Measurements from ENCODE around the gene SH3BP4.

Gene SH3BP4

DNA sequence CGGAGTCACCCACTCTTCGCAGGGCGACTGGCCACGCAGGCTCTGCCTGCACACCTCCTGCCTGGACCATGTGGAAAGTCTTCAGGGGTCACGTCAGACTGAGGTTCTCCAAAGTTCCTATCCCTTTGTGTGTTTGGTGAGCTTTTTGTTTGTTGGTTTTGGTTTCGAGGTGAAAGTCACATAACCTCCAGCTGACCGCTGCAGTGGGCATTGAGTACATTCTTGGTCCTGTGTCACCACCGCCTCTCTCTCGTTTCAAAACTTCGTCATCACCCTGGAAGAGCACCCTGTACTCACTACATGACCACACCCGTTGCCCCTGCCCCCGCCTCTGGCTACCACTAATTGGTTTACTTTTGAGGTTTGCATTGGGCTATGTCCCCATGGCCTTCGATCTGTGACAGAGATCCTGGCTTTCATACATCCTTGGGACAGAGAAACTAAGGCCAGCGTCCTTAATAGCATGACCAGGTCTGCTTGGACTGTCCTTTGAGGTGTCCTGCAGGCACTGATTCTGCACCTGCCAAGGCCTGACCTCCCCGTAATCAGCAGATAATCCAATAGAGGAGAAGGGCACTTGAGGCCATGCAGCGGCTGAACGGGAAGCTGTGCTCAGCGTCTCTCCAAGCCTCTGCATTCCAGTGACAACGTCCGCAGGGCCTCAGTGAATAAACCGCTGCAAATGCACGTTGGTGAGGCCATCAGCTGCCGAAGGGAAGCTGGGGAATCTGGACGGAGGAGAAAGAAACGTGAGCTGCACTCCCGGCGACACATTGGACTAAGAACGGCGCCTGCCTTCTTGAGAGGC lies 46.8 kb downstream of the SH3BP4 start:
- no peak for DNase-seq (ENCODE audit: low read depth)

DNA sequence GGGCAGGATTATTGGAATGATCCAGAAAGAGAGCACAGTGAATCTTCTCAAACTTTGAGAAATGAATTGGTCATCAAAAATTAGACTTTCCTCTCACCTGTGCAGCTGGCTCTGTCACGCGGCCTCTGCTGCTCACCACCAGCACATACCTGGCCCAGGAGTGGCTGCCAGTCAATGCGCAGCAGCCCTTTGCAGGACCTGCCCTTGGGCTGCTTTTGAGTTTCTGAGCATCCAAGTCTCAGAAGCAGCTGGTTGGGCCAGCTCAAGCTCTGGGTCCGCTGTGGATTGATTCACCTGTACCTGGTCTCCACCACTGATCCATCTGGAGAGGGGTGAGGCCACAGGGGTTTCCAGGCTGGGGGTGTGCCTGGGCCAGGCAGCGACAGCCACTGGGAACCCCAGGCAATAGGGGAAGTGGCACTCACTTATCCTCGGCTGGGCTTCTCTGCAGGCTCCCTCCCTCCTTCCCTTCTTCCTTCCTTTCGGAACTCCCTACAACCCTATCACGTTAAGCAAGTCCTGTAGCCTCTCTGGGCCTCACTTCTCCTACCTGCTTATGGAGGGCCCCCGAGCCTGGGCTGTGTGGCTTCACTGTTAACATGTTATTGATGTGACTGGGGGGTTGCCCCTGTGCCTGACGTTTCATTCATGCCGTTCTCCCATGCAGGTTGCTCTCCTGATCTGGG lies 48.1 kb downstream of the SH3BP4 start:
- DNase-seq (ENCODE audit: low read depth) = no peak

DNA sequence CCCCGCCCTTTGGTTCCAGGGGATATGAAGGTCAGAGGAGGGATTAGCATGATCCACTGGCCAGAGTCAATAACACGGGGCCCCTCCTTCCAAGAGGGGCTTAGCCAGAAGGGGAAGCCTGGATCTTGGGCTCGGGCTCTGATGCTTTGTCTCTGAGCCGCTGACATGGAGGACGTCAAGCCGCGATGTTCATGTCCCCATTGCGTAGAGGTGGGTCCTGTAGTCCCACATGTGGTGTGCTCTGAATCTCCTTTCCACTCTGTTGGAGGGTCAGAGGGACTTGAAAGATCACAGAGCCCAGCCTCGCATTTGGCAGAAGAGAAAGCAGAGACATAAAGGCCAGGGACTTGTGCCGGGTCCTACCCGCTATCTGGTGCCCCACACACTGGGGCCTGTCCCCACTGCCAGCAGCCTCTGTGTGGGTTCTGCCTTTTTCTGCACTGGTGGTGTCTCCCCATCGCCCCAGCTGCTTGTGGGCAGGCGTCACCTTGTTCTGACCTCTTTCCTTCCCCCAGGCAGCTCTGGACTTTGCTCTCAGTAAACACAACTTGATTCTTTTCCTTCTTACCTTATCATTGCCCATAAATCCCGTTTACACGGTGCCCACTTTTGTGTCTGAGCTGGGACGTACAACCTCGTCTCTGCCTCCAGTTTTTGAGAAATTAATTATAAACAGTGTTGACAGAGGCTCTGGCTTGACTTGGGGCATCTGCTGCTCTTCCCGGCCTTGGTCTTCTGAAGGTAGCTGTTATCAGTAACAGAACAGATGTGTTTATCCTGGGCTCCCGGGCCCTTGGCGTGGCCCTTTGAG lies 48.8 kb downstream of the SH3BP4 start:
- no peak for DNase-seq (ENCODE audit: low read depth)

DNA sequence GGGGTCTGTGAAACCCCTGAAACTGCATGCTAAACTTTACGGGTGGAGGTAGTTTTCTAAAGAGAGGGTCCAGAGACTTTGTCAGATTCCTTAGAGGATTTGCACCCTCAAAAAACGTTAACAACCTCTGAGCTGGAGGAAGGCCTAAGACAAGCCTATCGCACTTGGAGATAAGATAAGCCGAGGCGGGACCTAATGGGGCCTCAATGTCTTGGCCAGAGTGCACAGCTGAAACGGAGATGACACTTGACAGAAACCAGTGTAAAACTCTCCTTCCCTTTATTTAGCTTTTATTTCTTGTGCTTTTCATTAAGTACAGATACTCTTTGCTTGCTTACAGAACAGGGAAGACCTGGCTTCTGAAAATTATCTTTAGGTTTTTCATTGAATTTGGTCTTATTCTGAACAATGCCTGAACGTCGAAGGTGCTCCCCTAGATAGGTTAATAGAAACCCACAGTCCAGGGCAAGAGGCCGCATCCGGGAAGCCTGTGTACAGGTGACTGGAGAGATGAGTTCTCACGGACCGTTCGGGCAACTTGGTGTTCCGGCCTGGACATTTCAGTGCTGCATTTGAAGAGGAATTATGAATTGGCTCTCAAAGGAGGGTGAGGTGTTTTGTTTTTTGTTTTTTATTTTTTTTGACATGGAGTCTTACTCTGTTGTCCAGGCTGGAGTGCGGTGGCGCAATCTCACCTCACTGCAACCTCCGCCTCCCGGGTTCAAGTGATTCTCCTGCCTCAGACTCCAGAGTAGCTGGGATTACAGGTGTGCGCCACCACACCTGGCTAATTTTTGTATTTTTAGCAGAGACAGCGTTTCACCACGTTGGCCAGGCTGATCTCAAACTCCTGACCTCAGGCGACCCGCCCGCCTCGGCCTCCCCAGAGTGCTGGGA lies 49.7 kb downstream of the SH3BP4 start:
- DNase-seq (ENCODE audit: low read depth) = no peak

DNA sequence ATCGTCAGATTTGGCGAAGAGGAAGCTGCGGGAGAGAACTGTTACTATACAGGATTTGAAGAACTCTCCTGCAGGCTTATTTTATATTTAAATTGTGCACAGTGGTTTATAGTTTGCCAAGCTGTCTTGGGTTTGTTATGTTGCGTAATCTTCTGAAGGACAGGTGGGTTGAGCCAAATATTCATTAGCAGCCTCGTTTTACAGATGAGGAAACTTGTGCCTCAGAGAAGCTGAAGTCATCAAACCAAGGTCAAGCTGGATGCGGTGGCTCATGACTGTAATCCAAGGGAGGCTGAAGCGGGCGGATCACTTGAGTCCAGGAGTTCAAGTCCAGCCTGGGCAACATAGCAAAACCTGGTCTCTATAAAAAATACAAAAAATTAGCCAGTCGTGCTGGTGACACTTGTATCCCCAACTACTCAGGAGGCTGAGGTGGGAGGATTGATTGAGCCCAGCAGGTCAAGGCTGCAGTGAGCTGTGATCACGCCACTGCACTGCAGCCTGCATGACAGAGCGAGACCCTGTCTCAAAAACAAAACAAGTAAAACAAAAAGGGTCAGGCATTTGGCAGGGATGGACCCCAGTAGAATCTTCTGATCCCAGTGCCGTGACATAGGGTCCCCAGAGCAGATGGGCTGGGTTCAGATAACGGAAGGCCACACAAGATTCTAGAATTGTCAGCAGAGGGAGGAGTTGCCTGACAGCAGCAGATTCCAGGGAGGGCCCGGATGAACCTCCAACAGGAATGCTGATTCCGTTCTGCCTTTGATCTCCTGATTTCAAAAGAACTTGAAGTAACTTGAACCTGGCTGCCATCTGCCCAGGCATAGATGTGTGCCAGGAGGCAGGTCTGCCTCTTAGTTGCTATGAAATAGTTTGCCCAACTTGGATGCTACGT lies 50.6 kb downstream of the SH3BP4 start:
- DNase-seq (ENCODE audit: low read depth) = no peak

DNA sequence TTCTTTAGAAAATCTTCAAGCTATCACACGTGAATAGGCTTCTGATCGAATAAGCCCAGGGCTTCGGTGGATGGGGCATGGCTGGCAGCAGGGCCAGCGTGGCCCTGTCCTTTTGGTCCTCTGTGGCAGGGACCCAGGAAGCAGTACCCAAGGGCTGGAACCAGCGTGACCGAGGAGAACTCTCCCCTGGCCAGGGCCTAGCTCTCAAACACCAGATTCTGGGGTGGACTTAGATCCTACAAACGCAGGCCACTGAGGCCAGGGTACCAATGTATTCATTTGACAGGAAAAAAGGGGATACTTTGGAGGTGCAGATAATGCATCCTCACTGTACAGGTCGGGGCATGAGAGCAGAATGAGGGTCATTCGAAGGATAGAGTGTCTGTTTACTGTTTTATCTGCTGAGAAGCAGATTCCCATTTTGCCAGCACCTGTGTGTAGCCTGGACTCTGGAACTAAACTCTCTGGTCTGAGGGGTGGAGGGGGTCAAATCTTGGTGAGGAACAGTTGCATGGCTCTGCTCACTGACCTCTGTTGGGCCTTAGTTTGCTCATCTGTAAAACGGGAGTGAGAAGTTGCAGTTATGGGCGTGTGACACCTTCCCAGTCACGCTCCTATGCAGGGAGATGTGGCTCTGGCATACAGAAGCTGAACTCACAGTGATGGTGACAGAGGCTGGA lies 51.4 kb downstream of the SH3BP4 start:
- DNase-seq (ENCODE audit: low read depth) = no peak

DNA sequence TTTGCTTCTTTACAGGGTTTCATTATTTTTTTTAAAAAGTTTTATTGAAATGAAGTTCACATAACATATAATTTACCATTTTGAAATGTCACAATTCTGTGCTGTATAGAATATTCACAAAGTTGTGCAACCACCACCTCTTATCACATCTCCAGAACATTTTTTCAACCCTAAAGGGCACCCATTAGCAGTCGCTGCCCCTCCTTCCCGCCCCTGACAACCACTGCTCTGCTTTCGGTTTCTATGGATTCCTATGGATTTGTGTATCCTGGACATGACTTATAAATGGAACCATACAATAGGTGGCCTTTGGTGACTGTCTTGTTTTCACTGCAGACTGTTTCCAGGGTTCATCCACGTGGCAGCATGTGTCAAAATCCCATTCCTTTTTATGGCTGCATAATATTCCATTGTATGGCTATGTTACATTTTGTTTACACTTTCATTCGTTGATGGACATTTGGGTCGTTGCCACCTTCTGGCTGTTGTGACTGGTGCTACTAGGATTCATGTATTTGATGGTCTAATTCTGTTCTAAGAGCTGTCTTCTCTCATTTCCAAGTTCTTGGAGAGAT lies 52.6 kb downstream of the SH3BP4 start:
- no peak for DNase-seq (ENCODE audit: low read depth)

DNA sequence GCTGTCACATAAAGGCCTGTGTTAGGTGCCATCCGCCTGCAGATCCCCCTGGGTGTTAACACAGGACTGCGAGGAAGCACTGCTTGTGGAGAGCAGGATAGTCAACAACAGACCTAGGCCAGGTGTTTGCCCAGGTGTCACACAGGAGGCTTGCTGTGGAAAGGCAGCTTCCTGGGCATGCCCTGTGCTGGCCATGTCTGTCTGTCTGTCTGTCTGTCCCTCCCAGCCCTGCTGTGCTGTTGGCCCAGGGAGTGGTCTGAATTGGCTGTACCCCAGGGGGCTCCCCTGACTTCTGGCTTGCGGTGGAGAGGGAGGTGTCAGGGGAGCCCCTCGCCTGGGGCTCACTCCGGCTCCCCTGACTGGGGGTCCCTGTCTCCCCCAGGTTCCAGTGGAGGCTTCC lies 53.2 kb downstream of the SH3BP4 start:
- no peak for DNase-seq (ENCODE audit: low read depth)

DNA sequence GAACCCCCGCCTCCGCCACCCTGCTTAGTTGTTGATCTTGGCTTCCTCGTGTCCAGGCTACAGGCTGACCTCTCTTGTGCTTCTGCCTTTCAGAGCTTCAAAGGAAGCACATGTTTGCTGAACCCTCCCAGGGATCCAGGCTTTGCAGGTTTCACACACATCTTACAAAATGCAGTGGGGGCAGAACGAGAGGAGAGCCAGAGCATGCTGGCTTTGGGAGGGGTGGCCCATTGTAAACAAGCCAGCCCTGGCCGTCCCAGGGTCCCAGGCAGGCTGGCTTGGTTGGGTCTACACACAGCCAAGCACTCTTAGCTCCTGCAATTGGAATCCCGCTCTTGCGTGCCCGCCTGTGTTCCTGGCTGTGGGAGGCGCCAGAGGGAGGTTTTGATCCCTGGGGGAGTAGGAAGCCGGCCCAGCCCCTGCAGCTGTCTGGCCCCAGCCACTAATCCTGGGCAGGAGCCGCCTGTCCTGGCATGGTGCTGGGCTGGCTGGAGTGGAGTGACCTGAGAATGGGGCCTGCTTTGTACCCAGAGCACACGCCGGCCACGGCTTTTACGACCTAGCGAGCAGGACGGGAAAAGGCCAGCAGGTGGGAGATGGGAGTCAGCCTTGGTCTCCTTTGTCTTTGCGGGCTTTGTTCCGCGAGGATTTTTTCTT lies 53.9 kb downstream of the SH3BP4 start:
- DNase-seq (ENCODE audit: low read depth) = no peak

DNA sequence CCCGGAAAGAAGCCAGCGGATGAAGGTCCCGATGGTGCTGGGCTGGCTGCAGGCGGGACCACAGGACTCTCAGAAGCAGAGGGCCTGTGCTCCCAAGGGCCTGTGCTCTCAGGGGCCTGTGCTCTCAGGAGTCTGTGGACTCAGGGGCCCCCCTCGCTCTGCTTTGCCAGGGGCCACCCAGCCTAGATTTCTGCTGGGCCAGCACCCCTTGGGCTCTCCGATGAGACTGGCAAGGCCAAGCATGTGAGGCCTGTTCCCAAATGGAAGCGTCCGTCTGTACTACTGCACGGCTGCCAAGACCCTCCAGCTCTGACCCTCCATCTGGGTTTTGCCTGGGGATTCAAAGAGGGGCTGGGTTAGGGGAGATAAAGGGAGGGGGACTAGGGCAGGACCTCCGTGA lies 54.6 kb downstream of the SH3BP4 start:
- no peak for DNase-seq (ENCODE audit: low read depth)

DNA sequence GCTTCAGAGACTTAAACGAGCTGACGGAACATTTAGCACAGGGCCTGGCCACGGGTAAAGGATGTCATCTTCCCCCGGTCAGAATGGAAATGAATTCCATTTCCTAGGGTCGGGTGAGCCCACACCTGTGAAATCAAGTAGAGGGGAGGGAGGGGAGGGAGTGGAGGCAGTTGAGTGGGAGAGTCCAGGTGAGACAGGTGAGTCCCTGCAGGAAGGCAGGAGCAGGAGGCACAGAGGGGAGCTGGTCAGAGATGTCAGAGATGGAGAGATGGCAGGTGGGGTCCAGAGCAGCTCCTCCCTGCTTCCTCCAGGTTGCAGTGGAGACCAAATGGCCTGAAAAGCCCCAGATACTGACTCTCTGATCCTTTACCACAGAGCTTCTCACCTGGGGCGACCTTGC lies 55.2 kb downstream of the SH3BP4 start:
- no peak for DNase-seq (ENCODE audit: low read depth)

DNA sequence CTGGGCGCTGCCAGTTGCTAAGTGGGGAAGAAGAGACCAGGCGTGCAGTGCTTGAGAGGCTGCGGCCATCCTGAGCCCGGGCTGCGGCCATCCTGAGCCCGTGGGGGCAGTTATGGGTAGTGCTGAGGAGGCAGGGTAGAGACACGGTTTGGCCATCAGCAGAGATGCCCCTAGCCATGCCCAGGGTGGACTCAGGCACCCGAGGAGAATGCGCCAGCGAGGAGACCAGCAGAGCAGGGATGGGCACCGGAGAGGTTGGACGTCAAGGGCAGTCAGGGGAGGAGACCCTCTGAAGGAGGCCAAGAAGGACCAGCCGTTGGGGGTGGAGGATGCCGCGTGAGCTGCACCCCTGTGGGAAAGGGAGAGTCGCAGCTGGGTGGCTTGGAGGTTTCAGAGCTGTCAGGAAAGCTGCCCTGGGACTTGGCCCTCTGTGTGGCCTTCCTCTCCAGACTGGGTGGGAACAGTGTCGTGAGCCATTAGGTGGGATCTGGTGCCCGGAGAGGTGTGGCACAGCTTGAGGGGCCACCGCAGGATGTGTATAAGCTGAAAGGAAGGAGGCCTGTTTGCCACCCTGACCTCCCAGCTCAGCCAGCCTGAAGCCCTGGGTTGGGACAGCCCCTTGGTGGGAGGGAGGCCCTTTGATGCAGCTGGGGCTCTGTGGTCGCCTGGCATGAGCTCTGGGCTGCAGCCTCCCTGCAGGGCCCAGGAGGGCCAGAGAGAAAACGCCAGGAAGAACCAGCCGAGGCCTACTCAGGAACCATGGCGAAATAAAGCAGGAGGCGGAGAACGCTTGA lies 56.0 kb downstream of the SH3BP4 start:
- no peak for DNase-seq (ENCODE audit: low read depth)

DNA sequence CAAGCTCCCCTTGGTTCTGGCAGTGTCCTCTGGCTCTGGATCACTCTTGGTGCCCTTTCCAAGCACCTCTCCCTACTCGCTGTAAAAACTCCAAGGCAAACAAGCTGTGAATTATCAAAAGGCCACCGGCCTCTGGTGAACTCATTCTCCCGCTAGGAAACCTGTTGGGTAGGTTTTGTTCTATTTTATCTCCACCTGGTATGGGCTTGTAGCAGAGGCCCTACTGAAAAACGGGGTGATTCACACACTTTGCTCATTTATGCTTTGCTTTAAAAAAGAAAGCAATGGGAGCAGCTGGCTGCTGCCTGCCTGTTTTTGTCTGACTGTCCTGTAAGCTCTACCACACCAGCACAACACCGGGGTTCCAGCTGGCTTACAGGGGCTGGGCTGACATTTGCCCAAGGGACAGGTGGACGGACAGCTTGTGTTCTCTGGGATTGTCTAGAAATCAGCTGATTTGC lies 56.8 kb downstream of the SH3BP4 start:
- DNase-seq (ENCODE audit: low read depth) = no peak

DNA sequence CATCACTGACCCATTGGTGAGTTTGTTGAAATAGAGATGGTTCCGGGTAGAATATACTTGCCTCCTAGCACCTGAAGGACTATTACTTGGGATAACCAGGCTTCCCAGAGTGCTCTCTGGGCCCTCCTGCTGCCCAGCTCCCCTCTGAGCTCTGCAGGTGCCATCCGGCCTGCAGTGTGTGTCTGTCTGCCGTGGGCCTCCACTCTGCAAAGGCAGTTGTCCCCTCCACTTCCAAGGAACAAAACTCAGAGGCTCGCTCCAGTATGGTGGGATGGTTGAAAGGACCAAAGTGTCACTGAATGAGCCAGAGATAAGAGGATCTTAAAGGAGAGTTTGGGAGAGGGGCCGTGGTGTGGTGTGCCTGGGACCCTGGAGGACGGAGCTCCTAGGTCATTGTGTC lies 57.3 kb downstream of the SH3BP4 start:
- DNase-seq (ENCODE audit: low read depth) = no peak

DNA sequence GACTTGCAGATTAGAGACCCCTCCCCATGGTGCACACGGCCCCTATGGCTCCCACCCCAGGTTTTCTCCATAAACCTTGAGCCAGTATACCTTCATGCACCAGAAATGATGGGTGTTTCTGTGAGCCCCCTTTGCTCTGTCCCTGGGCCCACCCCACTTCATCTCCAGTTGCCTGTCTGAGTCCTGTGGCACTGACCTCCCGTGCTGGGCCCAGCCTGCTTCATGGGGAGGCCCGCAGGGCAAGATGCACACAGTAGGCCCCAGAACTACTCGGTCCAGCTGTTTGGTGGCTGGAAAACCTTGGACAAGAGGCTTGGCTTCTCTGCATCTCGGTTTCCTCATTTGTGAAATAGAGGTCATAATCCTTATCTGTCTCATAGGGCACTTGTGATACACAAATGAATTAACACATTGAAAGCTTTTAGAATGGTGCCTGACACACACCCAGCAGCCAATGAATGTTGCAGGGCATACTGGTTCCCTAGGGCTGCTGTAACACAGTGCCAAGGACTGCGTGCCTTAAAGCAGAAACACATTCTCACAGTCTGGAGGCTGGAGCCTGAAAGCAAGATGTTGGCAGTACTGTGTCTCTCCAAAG lies 58.4 kb downstream of the SH3BP4 start:
- no peak for DNase-seq (ENCODE audit: low read depth)

DNA sequence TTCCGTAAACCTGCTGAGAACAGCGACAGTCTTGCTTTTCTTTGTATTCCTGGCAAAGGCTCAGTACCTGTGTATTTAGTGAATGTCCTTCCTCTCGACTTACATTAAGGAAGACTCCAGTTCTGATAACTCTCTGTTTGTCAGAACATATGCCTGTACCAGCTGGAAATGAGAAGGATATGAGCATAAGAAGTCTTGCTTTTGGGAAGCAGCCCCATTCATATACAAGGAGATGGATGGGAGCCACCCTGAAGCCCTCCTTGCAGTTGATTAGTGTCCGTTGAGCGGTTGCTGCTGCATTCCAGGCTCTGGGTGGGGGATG lies 59.8 kb downstream of the SH3BP4 start:
- no peak for DNase-seq (ENCODE audit: low read depth)

DNA sequence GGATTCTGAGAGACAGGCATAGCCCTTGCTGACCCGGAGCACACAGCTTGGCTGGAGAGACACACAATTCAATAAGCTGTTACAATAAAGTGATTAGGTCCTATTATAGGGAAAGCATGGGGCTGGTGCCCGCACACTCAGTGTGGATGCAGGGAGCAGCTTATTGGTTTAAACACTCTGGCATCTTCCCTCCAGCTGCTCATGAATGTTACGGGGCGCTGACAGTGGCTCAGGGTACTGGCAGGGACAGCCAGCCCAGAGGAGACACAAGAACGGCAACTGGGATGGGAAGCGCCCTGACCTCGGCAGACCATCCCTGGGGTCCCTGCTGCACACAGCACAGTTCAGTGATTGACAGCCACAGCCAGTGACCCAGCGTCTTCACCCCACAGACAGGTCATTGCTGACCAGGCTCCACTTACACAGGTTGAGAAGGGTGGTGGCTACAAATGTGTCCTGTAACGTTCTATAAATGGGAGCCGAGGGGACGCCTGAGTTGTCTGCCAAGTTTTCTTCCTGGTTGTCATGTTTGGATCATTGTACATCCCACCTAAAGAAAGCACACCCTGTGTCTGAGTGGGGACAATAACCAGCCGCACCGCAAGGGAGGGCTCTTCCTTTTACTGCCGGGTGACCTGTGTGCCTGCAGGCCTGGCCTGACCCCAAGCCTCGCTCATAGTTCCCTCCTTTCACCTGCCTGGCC lies 60.3 kb downstream of the SH3BP4 start:
- DNase-seq (ENCODE audit: low read depth) = no peak

DNA sequence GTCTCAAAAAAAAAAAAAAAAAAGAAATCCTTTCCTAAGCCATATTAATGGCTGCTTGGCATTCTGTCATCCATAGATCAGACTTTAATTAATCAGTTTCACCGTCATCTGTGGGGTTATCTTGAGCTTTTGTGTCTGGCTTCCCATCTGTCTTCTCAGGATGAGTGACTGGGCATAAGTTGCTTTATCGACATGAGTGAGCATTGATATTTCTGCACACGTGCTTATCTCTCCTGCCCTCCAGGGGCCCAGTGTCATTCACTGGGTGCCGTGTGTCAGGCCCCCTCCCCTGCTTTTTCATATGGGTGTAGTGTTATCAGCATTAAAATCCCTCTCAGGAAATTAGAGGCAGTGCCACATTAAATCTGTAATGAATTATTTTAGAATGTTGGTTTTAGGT lies 65.6 kb downstream of the SH3BP4 start:
- DNase-seq (ENCODE audit: low read depth) = no peak

All from stromal cell of bone marrow (primary cell).